ENCODE measurements around the gene H2AZ2. TPM values are rescaled to one million over a fixed set of nuclear protein-coding genes. Genes with fewer than 3 reads are reported as not detected.

H2AZ2 gene
- total RNA-seq = 94.4 and 123 TPM in 2 replicates

GRCh38 chr7:44847920-44848634 is at the start of gene H2AZ2:
Gene H2AZ2 (minus strand): TSS chr7:44848087. CDS start chr7:44847971, 116 bp downstream.

GRCh38 chr7:44885394-44886317 is 37.8 kb upstream of the H2AZ2 start, which contains the start of gene PURB:
Gene PURB (minus strand): TSS chr7:44885530. CDS start chr7:44885348, 182 bp downstream.

DNA sequence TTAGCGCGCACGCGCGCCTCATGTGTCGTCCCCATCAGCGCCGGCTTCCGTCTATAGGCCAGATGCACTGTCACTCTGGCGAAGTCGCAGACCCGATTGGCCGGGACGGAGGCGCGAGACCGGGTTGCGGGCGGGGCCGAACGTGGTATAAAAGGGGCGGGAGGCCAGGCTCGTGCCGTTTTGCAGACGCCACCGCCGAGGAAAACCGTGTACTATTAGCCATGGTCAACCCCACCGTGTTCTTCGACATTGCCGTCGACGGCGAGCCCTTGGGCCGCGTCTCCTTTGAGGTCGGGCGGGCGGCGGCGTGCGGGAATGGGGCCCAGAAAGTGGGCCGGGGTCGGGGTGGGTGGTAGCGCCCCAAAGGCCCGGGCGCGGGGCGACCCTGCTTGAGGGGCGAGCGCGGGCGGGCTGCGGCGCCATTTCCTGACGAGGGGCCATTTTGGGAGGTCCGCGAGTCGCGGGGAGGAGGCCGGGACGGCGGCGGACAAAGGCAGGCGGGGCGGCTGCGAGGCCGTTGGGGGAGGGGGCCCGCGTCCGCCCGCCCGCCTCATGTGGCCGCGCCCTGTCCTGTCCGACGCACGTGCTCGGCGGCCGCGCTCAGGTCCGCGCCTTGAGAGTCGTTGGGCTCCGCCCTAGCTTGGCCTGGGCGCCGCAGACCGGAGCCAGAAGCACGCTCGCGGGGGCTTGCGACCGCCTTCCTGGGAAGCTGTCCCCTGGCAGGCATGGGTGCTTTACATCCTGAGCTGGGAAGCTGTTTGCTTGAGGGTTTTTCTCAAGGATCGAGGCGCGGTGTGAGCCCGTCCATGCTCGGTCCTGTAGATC is 51.2 kb downstream of the H2AZ2 start, which contains the start of gene PPIA:
PPIA (plus strand) TSS at position 178 of the 825 bp plus-strand sequence; CDS start at position 222, 44 bp downstream.

Other genes with a start within 250 kb of the H2AZ2 start
- 73.1 and 109 TPM in 2 replicates for gene OGDH, start 241.5 kb downstream of the H2AZ2 start, total RNA-seq
- gene ZMIZ2, start 99.2 kb downstream of the H2AZ2 start, total RNA-seq = 11.4 and 21.5 TPM in 2 replicates
- 2,153 and 2,881 TPM in 2 replicates for gene PPIA, start 51.4 kb downstream of the H2AZ2 start, total RNA-seq
- gene PURB, start 37.4 kb upstream of the H2AZ2 start, total RNA-seq = 18.7 and 27.6 TPM in 2 replicates
- under 0.01 TPM in 2 replicates for gene MYO1G, start 130.9 kb upstream of the H2AZ2 start, total RNA-seq
- gene CCM2, start 152.1 kb upstream of the H2AZ2 start, total RNA-seq = 40.1 and 47.0 TPM in 2 replicates
- gene NACAD, start 240.9 kb upstream of the H2AZ2 start, total RNA-seq = 0.73 and 0.78 TPM in 2 replicates

Measured in subcutaneous preadipocyte (primary cell).